ENCODE measurements around the gene ATG9A. TPM values are rescaled to one million over a fixed set of nuclear protein-coding genes. Genes with fewer than 3 reads are reported as not detected.

Gene ATG9A
- total RNA-seq, 1 donor from 2014 or later, result 48.8 TPM

- TF ChIP-seq, protein P1, sequence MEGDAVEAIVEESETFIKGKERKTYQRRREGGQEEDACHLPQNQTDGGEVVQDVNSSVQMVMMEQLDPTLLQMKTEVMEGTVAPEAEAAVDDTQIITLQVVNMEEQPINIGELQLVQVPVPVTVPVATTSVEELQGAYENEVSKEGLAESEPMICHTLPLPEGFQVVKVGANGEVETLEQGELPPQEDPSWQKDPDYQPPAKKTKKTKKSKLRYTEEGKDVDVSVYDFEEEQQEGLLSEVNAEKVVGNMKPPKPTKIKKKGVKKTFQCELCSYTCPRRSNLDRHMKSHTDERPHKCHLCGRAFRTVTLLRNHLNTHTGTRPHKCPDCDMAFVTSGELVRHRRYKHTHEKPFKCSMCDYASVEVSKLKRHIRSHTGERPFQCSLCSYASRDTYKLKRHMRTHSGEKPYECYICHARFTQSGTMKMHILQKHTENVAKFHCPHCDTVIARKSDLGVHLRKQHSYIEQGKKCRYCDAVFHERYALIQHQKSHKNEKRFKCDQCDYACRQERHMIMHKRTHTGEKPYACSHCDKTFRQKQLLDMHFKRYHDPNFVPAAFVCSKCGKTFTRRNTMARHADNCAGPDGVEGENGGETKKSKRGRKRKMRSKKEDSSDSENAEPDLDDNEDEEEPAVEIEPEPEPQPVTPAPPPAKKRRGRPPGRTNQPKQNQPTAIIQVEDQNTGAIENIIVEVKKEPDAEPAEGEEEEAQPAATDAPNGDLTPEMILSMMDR (IDR thresholded peaks at IDR 0.05; ENCODE audit: insufficient read depth, low read depth, low read length), result no peak
- no peak for TF ChIP-seq EZH2 (IDR thresholded peaks at IDR 0.05; ENCODE audit: insufficient read depth, low read length)
- Histone ChIP-seq H4K20me1 (ENCODE audit: insufficient read depth, low read length) (peaks cover 4% of the 10 kb centered on the region), H3K79me2 (ENCODE audit: insufficient read depth, low read length) (peaks cover 6% of the 10 kb centered on the region), H3K4me3 (ENCODE audit: insufficient read depth, low read depth, low read length) (peak overlapping the region; percentile 47), H3K27me3 (ENCODE audit: insufficient read depth, low read length) (peaks cover 22% of the 10 kb centered on the region), H3K4me1 (ENCODE audit: insufficient read depth, low read length) (peaks cover 48% of the 10 kb centered on the region), H3K9ac (ENCODE audit: low read length) (peak overlapping the region; percentile 60), H3K9me3 (ENCODE audit: insufficient read depth, low read depth, low read length) (no peaks in the 10 kb centered on the region), H2AFZ (ENCODE audit: low read depth, low read length) (peak overlapping the region; percentile 72), H3K27ac (ENCODE audit: low read depth, low read length) (no peak overlapping the region), H3K36me3 (ENCODE audit: insufficient read depth, low read length) (no peaks in the 10 kb centered on the region), H3K4me2 (ENCODE audit: low read length) (peak overlapping the region; percentile 94)
- H3K4me3 Mint-ChIP-seq (ENCODE audit: unreplicated experiment), result peak overlapping the region; percentile 82
- peak overlapping the region; percentile 41 for H3K27ac Mint-ChIP-seq (ENCODE audit: unreplicated experiment)
- H3K4me1 Mint-ChIP-seq (ENCODE audit: low read depth, unreplicated experiment), result peaks cover 37% of the 10 kb centered on the region
- DNase-seq (ENCODE audit: low read depth) (no peak), FAIRE-seq (no peak)
- H3K9me3 Mint-ChIP-seq (ENCODE audit: unreplicated experiment), result no peaks in the 10 kb centered on the region
- peaks cover 21% of the 10 kb centered on the region for H3K27me3 Mint-ChIP-seq (ENCODE audit: low read depth, unreplicated experiment)
- peaks cover 5% of the 10 kb centered on the region for H3K36me3 Mint-ChIP-seq (ENCODE audit: low read depth, unreplicated experiment)
These were observed 23.1 kb upstream of the ATG9A start for GRCh38 chr2:219252570-219252899.

DNA sequence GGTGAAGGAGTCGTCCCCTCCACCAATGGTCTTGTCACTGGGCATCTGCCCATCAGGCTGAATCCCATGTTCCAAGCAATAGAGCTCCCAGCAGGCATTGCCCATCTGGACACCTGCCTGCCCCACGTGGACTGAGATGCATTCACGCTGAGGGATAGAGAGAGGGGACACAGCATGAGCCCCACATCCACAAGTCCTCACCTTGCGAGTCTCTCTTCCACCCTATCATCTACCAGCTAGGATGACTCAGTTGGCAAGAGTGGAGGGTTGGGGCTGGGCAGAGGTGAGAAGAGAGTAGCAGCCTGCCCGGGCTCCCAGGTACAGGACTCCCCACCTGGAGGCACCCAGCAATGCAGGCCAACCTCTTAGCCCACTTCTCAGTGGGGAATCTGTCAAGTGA is 22.6 kb upstream of the ATG9A start:
- Histone ChIP-seq H3K9me3 (ENCODE audit: insufficient read depth, low read depth, low read length) (no peaks in the 10 kb centered on the region), H3K9ac (ENCODE audit: low read length) (no peak overlapping the region), H2AFZ (ENCODE audit: low read depth, low read length) (no peak overlapping the region), H3K79me2 (ENCODE audit: insufficient read depth, low read length) (peaks cover 10% of the 10 kb centered on the region), H3K36me3 (ENCODE audit: insufficient read depth, low read length) (no peaks in the 10 kb centered on the region), H3K4me1 (ENCODE audit: insufficient read depth, low read length) (peaks cover 48% of the 10 kb centered on the region), H3K27ac (ENCODE audit: low read depth, low read length) (no peak overlapping the region), H4K20me1 (ENCODE audit: insufficient read depth, low read length) (peaks cover 4% of the 10 kb centered on the region), H3K27me3 (ENCODE audit: insufficient read depth, low read length) (peaks cover 22% of the 10 kb centered on the region), H3K4me2 (ENCODE audit: low read length) (peak overlapping the region; percentile 94), H3K4me3 (ENCODE audit: insufficient read depth, low read depth, low read length) (no peak overlapping the region)
- H3K4me1 Mint-ChIP-seq (ENCODE audit: low read depth, unreplicated experiment), result peaks cover 37% of the 10 kb centered on the region
- peak overlapping the region; percentile 82 for H3K4me3 Mint-ChIP-seq (ENCODE audit: unreplicated experiment)
- DNase-seq (ENCODE audit: low read depth), result no peak
- TF ChIP-seq, protein P1 (IDR thresholded peaks at IDR 0.05; ENCODE audit: insufficient read depth, low read depth, low read length), result no peak
- no peak for TF ChIP-seq EZH2 (IDR thresholded peaks at IDR 0.05; ENCODE audit: insufficient read depth, low read length)
- no peak overlapping the region for H3K27ac Mint-ChIP-seq (ENCODE audit: unreplicated experiment)
- peaks cover 21% of the 10 kb centered on the region for H3K27me3 Mint-ChIP-seq (ENCODE audit: low read depth, unreplicated experiment)
- H3K9me3 Mint-ChIP-seq (ENCODE audit: unreplicated experiment), result no peaks in the 10 kb centered on the region
- no peak for FAIRE-seq
- H3K36me3 Mint-ChIP-seq (ENCODE audit: low read depth, unreplicated experiment), result peaks cover 5% of the 10 kb centered on the region

DNA sequence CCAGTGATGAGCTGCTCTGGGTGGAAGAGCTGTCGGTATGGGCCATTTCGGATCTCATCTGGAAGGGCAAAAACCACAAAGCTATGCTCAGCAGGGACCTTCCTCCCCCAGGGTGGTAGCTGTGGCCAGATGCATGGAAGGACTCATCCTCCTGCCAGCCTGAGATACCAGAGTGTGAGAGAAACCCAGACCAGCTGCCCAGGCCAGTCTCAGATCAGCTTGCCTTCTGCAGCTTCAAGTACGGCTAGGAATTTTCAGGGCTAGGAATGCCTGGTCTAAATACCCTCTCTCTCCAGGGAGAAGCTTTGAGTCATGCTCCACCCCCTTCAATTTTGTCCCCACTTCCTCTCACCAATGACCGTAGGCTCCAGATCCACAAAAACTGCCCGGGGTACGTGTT is 22.2 kb upstream of the ATG9A start:
- H3K4me1 ChIP-seq (ENCODE audit: insufficient read depth, low read length), result peaks cover 48% of the 10 kb centered on the region
- Mint-ChIP-seq H3K27me3 (ENCODE audit: low read depth, unreplicated experiment) (peaks cover 21% of the 10 kb centered on the region), H3K4me3 (ENCODE audit: unreplicated experiment) (peak overlapping the region; percentile 70), H3K9me3 (ENCODE audit: unreplicated experiment) (no peaks in the 10 kb centered on the region), H3K36me3 (ENCODE audit: low read depth, unreplicated experiment) (peaks cover 5% of the 10 kb centered on the region), H3K27ac (ENCODE audit: unreplicated experiment) (peak overlapping the region; percentile 59), H3K4me1 (ENCODE audit: low read depth, unreplicated experiment) (peaks cover 40% of the 10 kb centered on the region)
- H3K36me3 ChIP-seq (ENCODE audit: insufficient read depth, low read length), result no peaks in the 10 kb centered on the region
- DNase-seq (ENCODE audit: low read depth) (no peak), FAIRE-seq (no peak)
- TF ChIP-seq, protein P1 (IDR thresholded peaks at IDR 0.05; ENCODE audit: insufficient read depth, low read depth, low read length), result no peak
- no peak for TF ChIP-seq EZH2 (IDR thresholded peaks at IDR 0.05; ENCODE audit: insufficient read depth, low read length)
- H3K9me3 ChIP-seq (ENCODE audit: insufficient read depth, low read depth, low read length), result no peaks in the 10 kb centered on the region
- H3K79me2 ChIP-seq (ENCODE audit: insufficient read depth, low read length), result peaks cover 15% of the 10 kb centered on the region
- peaks cover 4% of the 10 kb centered on the region for H4K20me1 ChIP-seq (ENCODE audit: insufficient read depth, low read length)
- peak overlapping the region; percentile 94 for H3K4me2 ChIP-seq (ENCODE audit: low read length)
- H3K27ac ChIP-seq (ENCODE audit: low read depth, low read length), result no peak overlapping the region
- no peak overlapping the region for H3K4me3 ChIP-seq (ENCODE audit: insufficient read depth, low read depth, low read length)
- no peak overlapping the region for H3K9ac ChIP-seq (ENCODE audit: low read length)
- no peak overlapping the region for H2AFZ ChIP-seq (ENCODE audit: low read depth, low read length)
- H3K27me3 ChIP-seq (ENCODE audit: insufficient read depth, low read length), result peaks cover 22% of the 10 kb centered on the region

All from astrocyte (in vitro differentiated cells and primary cell).